Stimulated activated naive CD8-positive, alpha-beta T cell treated with anti-CD3 and anti-CD28 coated beads, Interleukin-15, Interleukin-2, amounts not matched to agents 100 ng/mL and 50 ng/mL, for 24 hours (primary cell): ENCODE results near the gene TSNAX.
A peak's percentile ranks its signal among the peaks of the same experiment; 100 is the strongest.

Experiments
- H3K27ac Mint-ChIP-seq: one replicate; pipeline ENCODE4 v1.8.0; 2021; ENCODE audit warnings: mild to moderate bottlenecking, mixed read lengths
- H3K27me3 Mint-ChIP-seq: one replicate; pipeline ENCODE4 v1.8.0; 2021; ENCODE audit warnings: mixed read lengths
- H3K36me3 Mint-ChIP-seq: one replicate; pipeline ENCODE4 v1.8.0; 2021; ENCODE audit warnings: low read depth, mixed read lengths
- H3K4me1 Mint-ChIP-seq: one replicate; pipeline ENCODE4 v1.8.0; 2021; ENCODE audit warnings: low read depth, mixed read lengths
- H3K4me3 Mint-ChIP-seq: one replicate; pipeline ENCODE4 v1.8.0; 2021; ENCODE audit warnings: mild to moderate bottlenecking, mixed read lengths
- H3K9me3 Mint-ChIP-seq: one replicate; pipeline ENCODE4 v1.8.0; 2021; ENCODE audit warnings: mixed read lengths

The TSNAX gene

DNA sequence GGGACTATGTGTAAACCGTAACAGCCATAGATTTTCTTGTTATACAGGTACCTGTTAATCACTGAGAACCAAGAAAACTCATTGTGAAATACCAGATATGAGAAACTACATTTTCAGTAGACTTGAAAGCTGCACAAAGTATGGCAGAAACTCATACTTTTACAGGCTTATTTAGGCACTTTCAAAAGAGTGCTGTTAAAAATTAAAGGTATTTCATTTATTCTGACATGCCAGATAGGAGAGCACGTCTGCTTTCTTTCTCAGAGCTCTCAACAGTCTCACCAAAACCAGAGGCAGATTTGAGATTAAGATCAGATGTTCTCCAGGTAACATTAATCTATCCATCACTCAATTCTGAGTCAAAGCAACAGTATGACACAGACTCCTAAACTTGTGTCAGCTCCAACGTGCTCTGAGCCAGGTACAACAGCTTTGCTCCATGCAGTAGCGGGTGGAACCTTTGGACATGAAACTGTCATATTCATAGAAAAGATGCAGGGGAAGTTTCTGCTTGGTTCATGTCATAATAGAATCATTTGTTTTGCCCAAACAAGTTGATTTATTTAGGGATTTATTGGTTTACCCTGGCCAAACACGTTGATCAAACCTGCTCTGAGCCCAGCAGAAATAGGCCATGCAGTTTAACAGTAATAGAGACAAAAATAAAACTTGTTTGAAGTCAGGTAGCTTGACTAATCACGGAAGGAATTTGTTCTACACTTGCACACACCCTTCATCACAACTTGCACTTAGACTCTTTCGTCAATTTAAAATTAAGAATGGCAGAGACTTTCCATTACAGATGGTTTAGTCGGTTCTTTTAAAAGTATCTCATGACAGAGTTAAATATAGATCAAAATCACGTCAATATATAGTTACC is 20.8 kb upstream of the TSNAX start:
- peaks cover 23% of the 10 kb centered on the region for H3K27me3 Mint-ChIP-seq
- H3K27ac Mint-ChIP-seq, result no peak overlapping the region
- H3K9me3 Mint-ChIP-seq, result no peaks in the 10 kb centered on the region
- H3K4me1 Mint-ChIP-seq, result peaks cover 4% of the 10 kb centered on the region
- H3K36me3 Mint-ChIP-seq, result no peaks in the 10 kb centered on the region
- no peak overlapping the region for H3K4me3 Mint-ChIP-seq

DNA sequence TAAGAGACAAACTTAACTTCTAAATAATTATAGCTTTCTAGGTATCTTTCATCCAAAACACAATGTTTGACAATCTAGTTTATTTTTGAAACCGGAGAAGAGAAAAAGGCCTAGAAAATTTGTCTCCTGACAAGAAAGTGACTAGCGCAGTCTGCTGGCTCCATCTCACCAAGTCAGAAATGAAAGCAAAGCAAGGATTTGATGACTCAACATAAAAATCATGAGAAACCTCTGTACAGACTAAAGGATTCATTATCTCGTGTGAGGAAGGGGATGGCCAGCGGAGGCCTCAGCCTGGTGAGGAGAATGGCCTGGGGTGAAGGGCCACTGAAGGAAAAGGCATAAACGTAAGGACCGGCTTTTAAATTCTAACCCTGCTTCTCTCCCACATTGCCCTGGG is 20.0 kb upstream of the TSNAX start:
- peaks cover 23% of the 10 kb centered on the region for H3K27me3 Mint-ChIP-seq

GRCh38 chr1:231508941-231509340 is 19.5 kb upstream of the TSNAX start:
- no peak overlapping the region for H3K4me3 Mint-ChIP-seq
- H3K9me3 Mint-ChIP-seq, result no peaks in the 10 kb centered on the region
- H3K27me3 Mint-ChIP-seq, result peaks cover 23% of the 10 kb centered on the region
- H3K4me1 Mint-ChIP-seq, result peaks cover 4% of the 10 kb centered on the region
- H3K36me3 Mint-ChIP-seq, result no peaks in the 10 kb centered on the region
- no peak overlapping the region for H3K27ac Mint-ChIP-seq

More for the DNA sequence above, 20.0 kb upstream of the TSNAX start:
- no peaks in the 10 kb centered on the region for H3K36me3 Mint-ChIP-seq
- H3K4me3 Mint-ChIP-seq, result no peak overlapping the region
- peaks cover 4% of the 10 kb centered on the region for H3K4me1 Mint-ChIP-seq
- no peak overlapping the region for H3K27ac Mint-ChIP-seq
- no peaks in the 10 kb centered on the region for H3K9me3 Mint-ChIP-seq

DNA sequence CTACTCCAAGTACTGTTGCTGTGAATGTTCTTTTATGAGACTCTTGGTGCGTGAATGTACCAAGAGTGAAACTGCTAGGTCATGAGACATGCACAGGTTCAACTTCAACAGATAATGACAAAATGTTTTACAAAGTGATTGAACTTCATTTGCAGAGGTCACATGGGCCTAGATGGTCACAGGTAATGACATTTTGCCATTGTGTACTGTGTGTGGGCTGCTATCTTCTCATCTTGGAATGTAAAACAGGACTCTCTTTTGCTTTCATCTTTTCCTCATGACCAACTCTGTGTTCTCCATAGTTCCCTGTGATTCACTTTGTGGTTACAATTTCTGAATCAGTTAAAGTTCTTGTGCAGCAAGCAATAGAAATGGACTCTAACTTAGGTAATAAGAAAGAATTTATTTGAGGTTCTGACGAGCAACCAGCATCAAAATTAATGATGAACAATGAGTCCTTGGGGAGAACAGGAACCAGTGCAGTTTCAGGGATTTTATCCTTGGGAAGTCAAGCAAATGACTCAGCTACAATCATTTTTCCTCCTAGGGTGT is 16.2 kb upstream of the TSNAX start:
- Mint-ChIP-seq H3K36me3 (no peaks in the 10 kb centered on the region), H3K4me1 (peaks cover 8% of the 10 kb centered on the region), H3K4me3 (no peak overlapping the region), H3K27ac (no peak overlapping the region), H3K27me3 (peaks cover 16% of the 10 kb centered on the region), H3K9me3 (no peaks in the 10 kb centered on the region)

DNA sequence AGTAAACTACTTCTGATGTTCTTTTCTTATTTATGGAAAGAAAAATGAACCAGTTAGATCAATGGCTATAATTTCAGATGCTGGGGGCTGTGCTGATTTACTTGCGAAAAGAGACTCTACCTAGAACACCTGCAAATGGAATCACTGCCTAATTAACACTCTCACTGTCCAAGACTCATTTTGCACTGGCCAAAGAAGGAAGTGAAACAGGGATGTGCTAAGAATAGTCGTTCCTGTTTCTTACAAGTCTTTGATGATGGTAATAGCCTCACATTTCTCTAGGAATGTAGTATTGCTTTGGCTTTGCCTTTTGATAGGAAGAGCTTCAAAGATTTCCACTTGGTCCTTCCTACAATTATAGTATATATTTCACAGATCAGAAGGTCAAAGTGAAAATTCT is 12.7 kb upstream of the TSNAX start:
- Mint-ChIP-seq H3K27me3 (peaks cover 22% of the 10 kb centered on the region), H3K4me1 (peaks cover 8% of the 10 kb centered on the region), H3K36me3 (no peaks in the 10 kb centered on the region), H3K4me3 (no peak overlapping the region), H3K27ac (no peak overlapping the region), H3K9me3 (no peaks in the 10 kb centered on the region)

- H3K4me3 Mint-ChIP-seq, result no peak overlapping the region
- H3K27ac Mint-ChIP-seq, result no peak overlapping the region
- H3K36me3 Mint-ChIP-seq, result no peaks in the 10 kb centered on the region
- H3K27me3 Mint-ChIP-seq, result peaks cover 22% of the 10 kb centered on the region
- no peaks in the 10 kb centered on the region for H3K9me3 Mint-ChIP-seq
- peaks cover 7% of the 10 kb centered on the region for H3K4me1 Mint-ChIP-seq
Observed at GRCh38 chr1:231517076-231517475, 11.4 kb upstream of the TSNAX start.

DNA sequence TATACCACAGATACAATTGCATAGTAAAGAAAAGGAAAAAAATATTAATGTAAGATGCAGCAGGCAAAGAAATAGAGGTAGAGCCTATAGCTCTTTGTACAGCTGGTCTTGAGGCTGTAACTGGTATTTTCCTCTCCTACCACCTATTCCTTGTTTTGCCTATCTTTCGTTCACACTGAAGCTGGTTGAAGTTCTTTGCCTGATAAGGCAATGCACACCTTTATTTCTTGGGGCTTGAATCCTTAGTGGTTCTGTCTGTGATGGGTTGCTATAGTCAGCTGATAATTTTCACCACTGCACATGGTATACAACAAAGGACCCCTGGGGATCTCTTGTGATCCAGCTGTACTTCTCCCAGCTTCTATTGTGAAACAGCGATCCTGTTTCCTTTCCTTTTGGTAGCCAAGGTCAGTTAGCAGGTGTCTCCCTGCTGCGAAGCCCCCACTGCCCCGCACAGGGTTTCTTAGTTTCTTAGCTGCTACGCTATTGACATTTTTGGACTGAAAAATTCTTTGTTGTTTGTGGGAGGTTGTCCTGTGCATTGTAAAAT is 9.9 kb upstream of the TSNAX start:
- H3K27ac Mint-ChIP-seq, result no peak overlapping the region
- peaks cover 22% of the 10 kb centered on the region for H3K27me3 Mint-ChIP-seq
- H3K4me1 Mint-ChIP-seq, result peaks cover 3% of the 10 kb centered on the region
- no peaks in the 10 kb centered on the region for H3K36me3 Mint-ChIP-seq
- no peak overlapping the region for H3K4me3 Mint-ChIP-seq
- H3K9me3 Mint-ChIP-seq, result no peaks in the 10 kb centered on the region

DNA sequence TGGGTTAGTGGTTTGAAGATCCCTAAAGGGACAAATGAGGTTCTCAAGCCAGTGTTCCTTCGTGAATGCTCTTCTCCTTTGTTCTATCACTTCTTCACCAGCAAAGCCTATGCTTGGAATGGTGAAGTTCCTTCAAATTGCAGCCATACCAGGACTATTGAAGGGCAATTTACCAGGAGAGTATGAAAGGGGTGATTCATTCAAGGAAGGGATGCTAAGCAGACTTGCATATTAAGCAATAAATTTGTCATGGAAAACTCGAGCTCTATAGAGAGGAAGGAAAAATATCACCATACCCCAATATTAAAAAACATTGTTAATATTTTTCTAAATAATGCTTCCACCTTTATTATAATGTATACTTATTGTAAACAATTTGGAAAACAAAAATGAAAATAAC is 9.3 kb upstream of the TSNAX start:
- peaks cover 22% of the 10 kb centered on the region for H3K27me3 Mint-ChIP-seq
- H3K36me3 Mint-ChIP-seq, result no peaks in the 10 kb centered on the region
- no peak overlapping the region for H3K27ac Mint-ChIP-seq
- no peak overlapping the region for H3K4me3 Mint-ChIP-seq
- no peaks in the 10 kb centered on the region for H3K9me3 Mint-ChIP-seq
- peaks cover 3% of the 10 kb centered on the region for H3K4me1 Mint-ChIP-seq

- Mint-ChIP-seq H3K36me3 (no peaks in the 10 kb centered on the region), H3K4me1 (peaks cover 5% of the 10 kb centered on the region), H3K27ac (no peak overlapping the region), H3K27me3 (peaks cover 12% of the 10 kb centered on the region), H3K4me3 (no peak overlapping the region), H3K9me3 (no peaks in the 10 kb centered on the region)
Observed at GRCh38 chr1:231522038-231522437, 6.4 kb upstream of the TSNAX start.

DNA sequence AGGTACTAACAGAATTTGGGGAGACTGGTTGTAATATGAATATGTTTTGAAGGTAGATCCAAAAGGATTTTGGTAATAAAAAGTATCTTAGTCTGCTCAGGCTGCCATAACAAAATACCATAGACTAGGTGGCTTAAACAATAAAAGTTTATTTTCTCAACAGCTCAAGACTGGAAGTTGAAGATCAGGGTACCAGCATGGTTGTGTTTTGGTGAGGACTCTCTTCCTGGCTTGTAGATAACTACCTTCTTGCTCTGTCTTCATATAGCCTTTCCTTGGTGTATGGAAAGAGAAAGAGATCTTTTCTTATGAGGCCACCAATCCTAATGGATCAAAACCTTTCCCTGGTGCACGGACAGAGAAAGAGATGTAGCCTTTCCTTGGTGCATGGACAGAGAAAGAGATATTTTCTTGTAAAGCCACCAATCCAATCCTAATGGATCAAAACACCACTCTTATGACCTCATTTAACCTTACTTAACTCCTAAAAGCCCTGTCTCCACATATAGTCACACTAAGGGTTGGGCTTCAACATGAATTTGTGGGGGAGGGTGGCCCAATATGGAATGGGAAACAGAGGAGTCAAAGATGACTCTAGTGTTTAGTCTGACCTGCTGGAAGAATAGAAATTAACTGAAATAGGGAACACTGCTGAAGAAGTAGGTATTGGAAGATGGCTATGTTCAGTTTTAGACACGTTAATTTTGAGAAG is 5.4 kb upstream of the TSNAX start:
- Mint-ChIP-seq H3K4me1 (peaks cover 14% of the 10 kb centered on the region), H3K27ac (no peak overlapping the region), H3K4me3 (no peak overlapping the region), H3K27me3 (peaks cover 3% of the 10 kb centered on the region), H3K36me3 (no peaks in the 10 kb centered on the region), H3K9me3 (no peaks in the 10 kb centered on the region)

GRCh38 chr1:231523816-231524215 is 4.7 kb upstream of the TSNAX start:
- no peak overlapping the region for H3K27ac Mint-ChIP-seq
- H3K4me1 Mint-ChIP-seq, result peaks cover 16% of the 10 kb centered on the region
- H3K4me3 Mint-ChIP-seq, result no peak overlapping the region
- H3K9me3 Mint-ChIP-seq, result no peaks in the 10 kb centered on the region
- H3K36me3 Mint-ChIP-seq, result no peaks in the 10 kb centered on the region
- H3K27me3 Mint-ChIP-seq, result no peaks in the 10 kb centered on the region

GRCh38 chr1:231526536-231526935 is 1.9 kb upstream of the TSNAX start:
- no peaks in the 10 kb centered on the region for H3K27me3 Mint-ChIP-seq
- H3K36me3 Mint-ChIP-seq, result peaks cover 13% of the 10 kb centered on the region
- no peak overlapping the region for H3K27ac Mint-ChIP-seq
- no peak overlapping the region for H3K4me3 Mint-ChIP-seq
- H3K4me1 Mint-ChIP-seq, result peaks cover 39% of the 10 kb centered on the region
- H3K9me3 Mint-ChIP-seq, result no peaks in the 10 kb centered on the region

- no peaks in the 10 kb centered on the region for H3K27me3 Mint-ChIP-seq
- H3K4me1 Mint-ChIP-seq, result peaks cover 45% of the 10 kb centered on the region
- H3K9me3 Mint-ChIP-seq, result no peaks in the 10 kb centered on the region
- H3K36me3 Mint-ChIP-seq, result peaks cover 22% of the 10 kb centered on the region
- H3K27ac Mint-ChIP-seq, result peak overlapping the region; percentile 99
- peak overlapping the region; percentile 96 for H3K4me3 Mint-ChIP-seq
Observed at GRCh38 chr1:231527586-231528171, 790 bp upstream of the TSNAX start.

DNA sequence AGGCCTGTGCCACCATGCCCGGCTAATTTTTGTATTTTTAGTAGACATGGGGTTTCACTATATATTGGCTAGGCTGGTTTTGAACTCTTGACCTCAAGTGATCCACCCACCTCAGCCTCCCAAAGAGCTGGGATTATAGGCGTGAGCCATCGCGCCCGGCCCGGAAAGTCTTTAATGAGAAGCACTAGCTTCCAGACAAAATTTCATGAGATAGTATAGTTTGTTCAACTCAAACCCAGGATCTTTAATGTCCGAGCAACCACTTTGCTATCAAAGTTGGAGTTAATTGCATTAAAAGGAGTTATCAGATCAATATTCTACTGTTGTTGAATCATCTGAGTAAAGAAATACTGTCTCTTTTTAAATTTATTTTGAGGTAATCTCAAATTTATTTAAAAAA is 4.8 kb downstream of the TSNAX start:
- Mint-ChIP-seq H3K27ac (no peak overlapping the region), H3K4me1 (peaks cover 30% of the 10 kb centered on the region), H3K27me3 (no peaks in the 10 kb centered on the region), H3K4me3 (no peak overlapping the region), H3K36me3 (peaks cover 43% of the 10 kb centered on the region), H3K9me3 (no peaks in the 10 kb centered on the region)

- Mint-ChIP-seq H3K36me3 (peaks cover 51% of the 10 kb centered on the region), H3K4me1 (peaks cover 22% of the 10 kb centered on the region)
Observed at GRCh38 chr1:231534703-231535159, 6.3 kb downstream of the TSNAX start.

More at GRCh38 chr1:231534703-231535159, 6.3 kb downstream of the TSNAX start:
- Mint-ChIP-seq H3K4me3 (no peak overlapping the region), H3K9me3 (no peaks in the 10 kb centered on the region), H3K27ac (no peak overlapping the region), H3K27me3 (no peaks in the 10 kb centered on the region)
